GM18951 (cell line): Measurements from ENCODE around the gene CYP11A1.

Experiments
- POLR2A ChIP-seq: IDR thresholded peaks from 4 replicates; pipeline ENCODE4 v1.6.1; 2011; ENCODE audit warnings: mild to moderate bottlenecking; ENCODE audit not compliant: insufficient read length, insufficient read depth; ENCODE audit errors: extremely low read depth
- in situ Hi-C: fragments of 300-500 bp; cut with MboI; formaldehyde crosslinking; loops from one replicate; pipeline ENCODE4 v1.12.0; 2022; ENCODE audit warnings: low sequenced_read_pairs, mixed read lengths, inconsistent platforms; ENCODE audit not compliant: unreplicated experiment

Gene CYP11A1

DNA sequence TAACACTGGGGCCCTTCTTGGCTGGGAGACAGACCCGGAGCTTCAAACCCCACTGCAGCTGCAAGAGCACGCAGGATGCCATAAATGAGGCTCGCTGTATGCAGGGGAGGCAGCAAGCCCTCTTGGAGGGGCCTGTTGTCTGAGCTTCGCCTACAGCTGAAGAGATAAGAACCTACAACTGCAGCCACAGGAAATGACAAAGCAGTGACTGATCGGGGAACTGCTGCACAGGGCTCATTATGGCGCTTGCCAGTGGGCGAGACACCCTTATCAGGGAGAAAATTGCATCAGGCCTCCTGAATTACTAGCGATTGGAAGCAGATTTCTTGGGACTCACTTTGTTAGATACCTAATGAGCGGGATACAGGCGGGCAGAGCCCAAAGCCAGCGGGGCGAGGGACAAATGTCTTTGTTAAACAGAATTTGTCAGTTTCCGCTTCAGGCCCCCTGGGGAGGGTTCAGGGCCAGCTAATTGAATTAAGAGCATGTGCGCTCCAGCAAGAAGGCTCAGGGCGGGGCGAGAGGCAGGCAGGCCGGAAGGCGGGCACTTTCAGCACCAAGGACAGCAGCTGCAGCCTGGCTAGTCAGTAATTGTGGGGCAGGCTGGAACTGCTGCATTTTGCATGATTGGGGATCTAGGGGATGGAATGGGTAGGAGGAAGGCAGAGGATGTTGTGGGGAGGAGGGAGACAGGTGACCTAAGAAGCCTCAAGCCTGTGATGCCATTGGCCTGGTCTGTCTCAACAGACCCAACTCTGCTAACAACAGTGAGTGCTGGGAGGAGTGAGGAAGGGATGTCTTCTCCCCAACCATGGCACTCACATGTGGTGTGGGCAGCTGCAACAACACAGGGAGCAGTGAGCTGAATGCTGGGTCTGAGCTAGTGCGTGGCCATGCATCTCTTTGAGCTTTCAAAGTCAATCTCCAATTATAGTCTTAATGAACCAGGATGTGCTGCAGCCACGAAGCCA is 76.1 kb downstream of the CYP11A1 start:
- in situ Hi-C loops = no loop called here
- TF ChIP-seq POLR2A = no peak

DNA sequence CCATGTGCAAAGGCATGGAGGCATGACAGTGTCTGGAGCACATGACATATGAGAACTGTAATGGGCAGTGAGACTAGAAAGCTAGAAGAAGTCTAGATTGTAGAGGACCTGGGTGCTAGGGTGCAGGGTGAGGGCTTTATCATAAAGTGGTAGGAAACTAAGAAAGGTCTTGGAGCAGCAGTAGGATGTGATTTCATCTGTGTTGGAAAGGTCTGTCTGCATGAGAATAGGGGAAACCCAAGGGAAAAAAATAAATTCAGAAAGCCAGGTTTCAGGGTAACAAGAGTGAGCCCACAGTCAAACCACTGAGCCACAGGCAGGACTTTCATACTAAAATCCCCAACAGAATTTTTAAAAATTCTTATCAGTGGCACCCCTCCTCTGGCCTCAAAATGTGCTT is 76.8 kb downstream of the CYP11A1 start:
- TF ChIP-seq POLR2A = no peak
- in situ Hi-C loops = no loop called here

DNA sequence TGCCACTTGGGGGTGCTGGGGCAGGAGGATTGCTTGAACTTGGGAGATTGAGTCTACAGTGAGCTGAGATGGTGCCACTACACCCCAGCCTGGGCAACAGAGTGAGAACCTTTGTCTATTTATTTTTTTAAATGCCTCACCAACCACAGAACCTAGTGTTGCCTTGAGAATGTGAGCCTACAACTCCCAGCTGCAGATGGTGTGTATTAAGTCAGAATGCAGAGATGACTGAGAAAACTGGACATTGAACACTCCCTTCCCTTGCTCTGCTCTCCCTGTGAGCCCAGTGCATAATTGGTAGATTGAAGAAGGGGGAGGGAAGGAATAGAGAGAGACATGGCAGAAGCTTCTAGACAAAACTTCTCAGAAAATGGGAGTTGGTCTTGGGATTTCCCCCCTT is 77.8 kb downstream of the CYP11A1 start:
- in situ Hi-C loops = no loop called here
- no peak for TF ChIP-seq POLR2A
